NCI-H2107 treated with DMSO at 0.1 percent for 48 hours (cell line): Measurements from ENCODE around the gene LHX4.

ENCODE experiments used
- DNase-seq: peaks from one replicate; lab custom pipeline; 2025; ENCODE audit not compliant: unreplicated experiment; lab: John Stamatoyannopoulos, UW

The LHX4 gene

DNA sequence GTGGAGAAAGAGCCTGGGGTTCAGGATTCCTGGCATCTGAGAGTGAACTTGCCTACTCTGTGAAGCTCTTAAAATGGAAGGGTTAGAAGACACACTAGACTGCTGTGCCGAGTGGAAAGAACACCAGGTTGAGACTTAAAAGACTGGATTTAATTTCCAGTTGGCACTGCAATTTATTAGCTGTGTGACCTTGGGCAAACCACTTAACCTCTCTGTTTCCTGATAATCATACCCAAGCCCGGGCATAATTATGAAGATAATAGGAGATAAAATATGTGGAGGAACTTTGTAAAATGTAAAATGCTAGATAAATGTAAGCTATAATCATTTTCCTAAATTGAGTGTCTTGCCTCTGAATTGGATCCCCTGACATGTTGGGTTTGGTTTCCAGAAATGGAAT lies 4.7 kb upstream of the LHX4 start:
- no peak for DNase-seq

DNA sequence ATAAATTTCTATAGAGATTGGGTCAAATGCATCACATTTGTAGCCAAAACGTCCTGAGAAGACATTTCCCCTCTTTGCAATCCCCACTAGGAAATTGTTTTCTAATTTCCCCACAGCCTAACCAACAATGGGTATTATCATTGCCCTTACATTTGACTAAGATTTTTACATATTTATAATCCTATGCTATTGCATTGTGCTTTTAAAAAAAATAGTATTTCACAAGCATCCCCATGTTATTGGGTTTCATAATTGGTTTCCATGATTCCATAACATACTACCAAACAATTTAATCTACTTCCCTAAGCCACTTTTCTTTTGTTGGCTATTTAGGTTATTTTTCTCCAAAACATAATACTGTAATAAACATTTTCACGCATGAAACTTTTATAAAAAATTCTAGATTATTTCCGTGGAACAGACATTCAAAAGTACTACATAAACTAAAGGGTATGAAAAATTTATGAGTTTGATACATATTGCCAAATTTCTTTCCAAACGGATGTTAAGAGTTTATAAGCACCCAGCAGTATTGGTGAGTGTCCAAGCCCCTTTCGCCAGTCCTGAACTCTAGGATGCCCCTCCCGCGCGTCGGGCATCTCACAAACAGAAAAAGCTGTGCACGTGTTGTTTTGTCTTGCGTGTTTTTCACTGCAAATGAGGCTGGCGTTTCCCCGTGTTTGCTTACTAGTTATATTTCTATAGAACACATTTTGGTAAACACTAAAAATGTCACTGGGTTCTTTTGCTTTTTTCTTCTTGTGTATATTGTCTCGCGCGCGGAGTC lies 2.0 kb upstream of the LHX4 start:
- DNase-seq = no peak

DNA sequence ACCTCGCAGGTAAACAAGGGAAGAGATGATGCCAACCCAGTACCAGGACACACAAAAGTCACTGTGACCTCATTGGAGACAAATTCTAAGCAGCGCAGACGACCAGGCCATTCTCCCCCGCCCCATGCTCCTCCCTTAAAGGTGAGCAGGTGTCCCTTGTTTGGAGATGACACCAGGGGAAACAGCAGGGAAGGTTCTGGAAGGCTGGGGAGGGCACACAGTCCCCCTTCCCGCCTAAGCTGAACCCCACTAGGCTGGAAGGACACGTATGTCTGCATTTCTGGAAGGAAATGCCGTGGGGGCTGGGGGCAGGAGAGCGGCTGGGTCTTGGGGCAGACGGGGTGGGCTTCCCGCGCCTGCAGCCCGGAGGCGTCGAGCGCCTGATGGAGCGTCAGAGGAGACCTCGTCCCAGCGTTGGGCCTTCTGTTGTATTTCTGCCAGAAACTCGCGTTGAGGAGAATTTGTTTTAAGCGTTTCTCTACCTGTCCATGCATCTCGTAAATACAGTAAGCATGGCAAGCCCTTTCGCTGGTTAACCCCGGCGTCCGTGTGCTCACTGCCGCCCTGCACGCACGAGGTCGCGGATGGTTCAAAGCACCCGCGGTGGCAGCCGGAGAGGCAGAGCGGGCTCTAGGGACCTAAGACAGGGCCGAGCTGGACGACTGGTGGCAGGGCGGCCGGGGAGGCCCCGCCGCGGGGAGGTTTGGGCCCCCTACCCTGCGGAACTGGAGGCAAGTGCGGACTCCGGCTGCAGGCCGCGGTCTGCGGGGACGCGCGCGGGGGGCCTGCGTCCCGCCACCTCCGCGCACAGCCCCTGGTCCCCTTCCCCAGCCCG lies 1.2 kb upstream of the LHX4 start:
- no peak for DNase-seq

DNA sequence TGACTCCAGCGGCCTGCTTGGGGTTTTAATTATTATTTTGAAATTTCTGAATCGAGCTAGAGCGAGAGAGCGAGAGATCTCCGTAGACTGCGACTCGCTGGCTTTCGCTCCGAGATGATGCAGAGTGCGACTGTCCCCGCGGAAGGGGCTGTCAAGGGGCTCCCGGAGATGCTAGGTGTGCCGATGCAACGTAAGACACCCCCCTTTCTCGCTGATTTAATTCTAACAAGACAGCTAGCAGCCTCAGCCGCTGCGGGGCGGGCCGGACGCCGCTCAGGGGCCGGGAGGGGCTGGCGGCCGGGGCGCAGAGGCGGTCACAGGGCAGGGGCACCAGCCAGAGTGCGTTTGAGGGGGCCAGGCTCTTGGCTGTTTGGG lies 339 bp downstream of the LHX4 start:
- DNase-seq = no peak

DNA sequence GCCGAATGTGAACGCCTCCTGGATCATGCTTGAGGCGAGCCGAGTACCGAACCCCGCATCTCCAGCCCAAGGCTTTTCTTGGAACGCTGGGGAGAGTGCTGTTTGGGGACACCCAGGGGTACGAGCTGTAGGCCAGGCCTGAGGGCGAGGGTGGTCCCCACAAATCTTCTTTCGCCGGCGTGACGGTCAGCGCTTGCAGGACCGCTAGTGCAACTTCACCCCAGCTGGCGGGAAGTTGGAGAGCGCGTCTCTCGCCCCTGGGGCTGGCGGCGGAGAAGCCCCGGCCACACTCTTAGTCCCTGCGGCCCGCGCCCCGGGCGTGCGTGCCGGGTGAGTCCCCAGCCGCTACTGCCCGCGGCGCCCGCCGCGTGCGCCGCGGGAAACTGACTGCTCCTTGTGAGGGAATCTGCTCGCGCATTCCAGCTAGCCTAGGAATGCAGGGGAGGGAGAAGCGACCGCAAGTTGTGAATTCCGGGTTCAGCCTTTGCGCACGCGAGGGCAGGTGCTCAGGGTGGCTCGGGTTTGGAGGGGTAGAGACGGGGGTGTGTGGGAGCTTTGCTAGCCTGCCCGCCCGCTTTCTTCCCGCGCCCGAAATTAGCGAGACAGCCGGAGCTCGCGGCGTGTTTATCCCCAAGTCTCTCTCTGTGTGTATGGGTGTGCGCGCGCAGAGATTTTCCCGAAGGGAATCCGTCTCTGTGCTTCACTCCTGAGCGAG lies 884 bp downstream of the LHX4 start:
- no peak for DNase-seq

DNA sequence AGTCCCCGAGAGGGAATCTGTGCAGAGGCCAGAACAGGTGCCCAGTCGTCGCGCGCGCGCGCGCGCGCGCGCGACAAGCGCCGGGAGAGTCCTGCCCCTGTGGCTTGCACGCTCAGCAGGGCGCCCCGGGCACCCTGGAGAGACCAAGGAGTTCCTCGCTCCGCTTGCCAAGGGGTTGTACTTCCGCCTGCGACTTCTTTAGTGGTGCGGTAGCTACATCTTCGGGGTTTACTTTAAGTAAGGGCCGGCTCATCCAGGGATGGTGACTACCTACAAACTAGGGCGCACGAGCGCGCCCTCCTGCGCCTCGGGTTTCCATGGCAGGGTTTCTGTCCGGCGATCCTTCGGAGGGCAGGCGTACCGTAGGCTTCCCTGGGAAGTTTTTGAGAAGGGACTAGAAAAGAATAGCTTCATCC lies 1.4 kb downstream of the LHX4 start:
- DNase-seq = no peak

DNA sequence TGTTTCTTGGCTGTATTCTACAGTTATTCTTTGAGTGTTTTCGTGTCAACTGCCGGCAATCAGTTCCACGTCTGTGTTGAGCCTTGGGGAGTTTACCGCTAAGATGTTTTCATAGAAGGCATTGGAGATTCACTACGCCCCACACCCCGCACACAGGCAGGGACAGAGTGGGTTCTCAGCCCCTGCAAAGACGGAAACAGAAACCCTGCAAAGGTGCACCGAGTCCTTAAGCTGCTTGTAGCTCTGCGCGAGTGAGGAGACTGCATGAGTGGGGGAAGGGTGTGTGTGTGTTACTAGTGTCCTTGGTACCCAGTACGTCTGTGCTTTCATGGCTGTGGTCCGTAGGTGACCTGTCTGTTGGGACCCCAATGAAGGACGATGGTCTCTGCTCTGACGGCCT lies 1.9 kb downstream of the LHX4 start:
- DNase-seq = no peak

DNA sequence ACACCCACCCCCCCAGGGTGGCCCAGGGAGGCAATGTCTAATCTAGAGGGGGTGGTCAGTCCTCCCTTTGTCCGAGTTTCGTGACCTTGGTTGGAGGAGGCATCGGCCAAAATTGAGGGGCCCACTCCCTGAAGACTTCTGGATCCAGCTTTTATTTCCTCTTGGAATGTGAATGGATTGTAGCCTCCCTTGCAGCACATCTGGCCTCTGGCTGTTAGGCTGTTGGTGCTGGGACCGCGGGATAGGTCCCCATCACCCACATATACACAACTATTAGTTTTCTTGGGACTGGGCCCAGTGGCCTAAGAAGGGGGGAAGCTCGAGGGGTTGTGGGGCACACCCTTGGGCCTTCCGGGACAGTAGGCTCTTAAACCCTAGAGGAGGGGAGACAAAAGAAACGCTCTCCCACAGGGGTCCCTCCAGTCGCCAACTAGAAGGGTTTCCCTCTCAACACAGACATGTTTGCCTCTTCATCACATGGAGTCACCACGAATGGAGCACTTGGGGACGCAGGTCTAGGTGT lies 2.5 kb downstream of the LHX4 start:
- no peak for DNase-seq

DNA sequence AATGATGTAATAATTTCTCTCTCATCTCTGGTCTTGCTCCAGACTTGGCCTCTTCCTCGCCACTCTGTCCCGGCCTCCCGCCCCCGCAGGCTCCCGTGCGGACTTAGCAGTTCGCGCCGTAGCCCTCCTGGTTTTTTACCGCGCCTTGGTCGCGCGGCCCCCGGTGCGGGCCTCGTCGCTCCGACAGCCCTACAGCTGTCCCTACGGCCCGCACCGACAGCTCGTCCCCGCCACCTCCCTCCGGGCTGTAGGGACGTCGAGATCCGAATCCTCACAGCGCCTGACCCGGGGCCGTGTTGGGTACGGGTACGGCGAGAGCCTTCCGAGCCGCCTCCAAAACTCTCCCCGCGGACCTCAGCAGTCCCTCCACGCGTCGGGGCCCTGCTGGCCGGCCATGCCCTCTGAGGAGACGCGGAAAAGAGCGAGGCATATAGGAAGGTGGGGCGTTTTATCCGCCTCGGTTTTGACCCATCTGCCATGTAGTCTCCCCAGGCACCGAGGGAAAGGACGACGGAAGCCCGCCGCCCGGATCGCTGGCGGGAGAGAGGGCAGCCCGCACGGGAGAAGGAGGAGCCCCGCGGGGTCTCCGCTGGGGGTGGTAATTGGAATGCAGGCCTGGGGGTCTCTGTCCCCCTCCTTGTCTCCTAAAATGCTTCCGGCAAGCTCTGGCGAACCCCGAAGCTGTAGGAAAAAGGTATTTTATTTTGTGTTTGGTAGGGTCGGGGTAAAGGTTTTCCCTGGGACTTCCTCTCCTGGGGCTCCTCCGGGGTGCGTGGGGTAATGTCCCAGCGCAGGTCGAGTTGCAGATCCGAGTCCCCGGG lies 3.3 kb downstream of the LHX4 start:
- no peak for DNase-seq

DNA sequence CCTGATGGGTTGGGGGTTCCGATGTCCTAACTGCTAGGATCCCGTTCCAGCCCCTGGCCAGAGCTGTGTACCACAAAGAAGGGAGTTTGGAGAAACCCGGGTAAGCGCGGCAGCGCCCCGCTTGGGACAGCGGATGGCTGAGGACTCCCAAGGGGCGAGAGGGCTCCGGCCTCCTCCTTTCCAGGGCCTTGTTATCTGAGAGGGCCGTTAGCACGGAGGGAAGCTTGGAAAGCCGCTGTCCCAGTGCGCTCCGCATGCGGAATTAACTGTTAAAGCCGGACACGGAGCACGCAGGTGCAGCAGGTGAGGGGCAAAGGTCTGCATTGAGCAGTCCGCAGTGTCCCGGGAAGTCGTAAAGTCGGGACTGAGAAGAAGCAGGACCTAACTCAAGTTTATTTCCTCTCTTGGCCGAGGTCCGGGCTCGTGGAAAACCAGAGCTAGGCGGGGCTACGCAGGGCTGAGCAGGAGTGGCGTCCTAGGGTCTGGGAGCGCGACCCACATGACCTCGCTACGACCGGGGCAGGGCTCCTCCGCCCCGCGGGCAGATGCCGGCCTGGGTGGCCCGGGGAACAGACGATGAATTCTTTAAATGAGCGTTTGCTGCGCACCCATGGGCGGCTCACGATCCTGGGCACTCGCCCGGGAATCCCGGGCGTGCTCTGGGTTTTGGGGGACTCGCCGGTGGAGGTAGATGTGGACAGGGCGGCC lies 4.5 kb downstream of the LHX4 start:
- DNase-seq = no peak

DNA sequence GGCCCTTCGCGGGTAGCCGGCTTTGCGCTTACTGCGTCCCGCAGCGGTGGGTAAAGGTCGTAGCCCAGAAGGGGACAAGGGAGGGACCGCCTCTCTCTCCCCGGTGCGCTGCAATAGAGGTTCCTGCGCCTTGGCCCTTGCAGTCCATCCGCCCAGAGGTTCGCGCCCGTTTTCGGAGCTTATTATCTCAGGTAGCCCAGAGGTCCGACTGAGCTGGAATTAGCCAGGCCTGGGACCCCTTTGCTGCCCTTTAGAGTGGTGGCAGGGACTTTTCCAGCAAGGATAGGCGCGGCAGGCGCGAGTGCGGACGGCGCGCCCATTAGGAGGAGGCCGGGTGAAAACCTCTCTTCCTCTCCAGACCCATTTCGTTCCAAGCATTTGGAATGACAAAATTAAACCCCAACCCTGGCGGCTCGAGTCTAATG lies 5.0 kb downstream of the LHX4 start:
- DNase-seq = no peak

DNA sequence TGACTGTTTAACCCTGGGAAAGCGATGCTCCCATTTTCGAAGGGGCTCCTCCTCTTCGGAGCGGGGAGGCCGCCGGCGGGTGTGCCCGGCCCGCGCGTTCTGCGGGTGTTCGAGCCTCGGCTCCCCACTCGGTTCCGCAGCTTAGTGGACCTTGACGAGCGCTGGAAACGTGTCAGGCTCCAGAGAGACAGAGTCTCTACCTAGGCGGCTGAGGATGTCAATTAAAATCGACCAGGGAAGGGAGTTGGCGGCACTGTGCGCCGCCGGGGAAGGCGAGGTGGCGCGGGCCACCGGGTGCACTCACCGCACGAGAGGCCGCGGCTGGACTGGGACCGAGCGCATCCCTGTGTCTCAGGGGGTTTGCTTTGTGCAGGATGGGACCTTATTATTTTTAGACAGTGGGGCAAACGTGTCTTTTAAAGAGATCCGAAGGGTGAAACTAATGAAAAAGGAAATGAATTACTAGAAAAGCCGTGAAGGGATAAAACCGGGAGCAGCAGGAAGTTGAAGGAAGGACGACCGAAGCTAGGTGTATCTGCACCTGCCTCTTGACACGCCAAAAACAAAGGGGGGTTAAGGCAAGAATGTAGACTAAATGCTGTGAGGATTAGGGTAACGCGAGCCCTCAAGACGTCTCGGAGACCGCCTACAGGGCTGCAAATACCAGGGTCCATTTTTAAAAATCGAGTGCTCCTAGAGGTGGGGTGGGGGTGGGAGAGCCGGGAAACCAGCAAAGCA lies 5.6 kb downstream of the LHX4 start:
- DNase-seq = no peak

DNA sequence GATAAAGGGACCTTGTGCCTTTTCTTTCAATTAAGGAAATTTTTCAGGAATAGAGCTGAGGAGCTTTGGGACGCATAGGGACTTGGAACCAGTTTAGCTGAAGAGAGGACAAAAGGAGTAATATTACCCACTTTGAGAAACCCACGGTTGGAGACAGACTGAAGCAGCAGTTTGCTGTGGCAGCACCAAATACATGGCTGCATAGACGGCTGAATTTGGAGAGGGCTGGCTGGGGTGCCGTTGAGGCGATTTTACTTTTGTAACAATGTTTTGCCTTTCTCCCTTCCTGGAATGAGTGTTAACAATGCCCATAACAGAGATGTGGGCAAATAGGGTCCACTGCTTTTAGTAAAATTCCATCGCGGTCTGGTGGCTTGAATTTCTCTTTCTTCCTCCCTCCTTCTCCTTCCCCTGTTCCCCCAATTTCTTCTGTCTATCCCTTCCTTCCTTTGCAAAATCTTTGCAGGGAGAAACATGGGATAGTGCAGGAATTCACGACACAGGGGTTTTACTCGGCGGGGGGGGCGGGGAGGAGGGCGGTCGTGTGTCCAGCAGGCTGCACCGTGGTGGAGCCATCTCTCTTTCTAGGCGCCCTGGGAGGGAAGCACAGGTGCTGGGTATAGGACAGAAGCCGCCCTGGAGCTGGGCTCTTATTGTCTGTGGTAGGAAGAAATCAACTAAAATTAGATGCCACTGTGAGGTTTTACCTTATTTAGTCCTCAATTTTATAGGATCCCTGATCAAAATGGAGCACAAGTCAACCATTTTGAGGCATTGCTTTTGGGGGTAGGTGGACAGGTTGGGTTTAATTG lies 6.8 kb downstream of the LHX4 start:
- no peak for DNase-seq

DNA sequence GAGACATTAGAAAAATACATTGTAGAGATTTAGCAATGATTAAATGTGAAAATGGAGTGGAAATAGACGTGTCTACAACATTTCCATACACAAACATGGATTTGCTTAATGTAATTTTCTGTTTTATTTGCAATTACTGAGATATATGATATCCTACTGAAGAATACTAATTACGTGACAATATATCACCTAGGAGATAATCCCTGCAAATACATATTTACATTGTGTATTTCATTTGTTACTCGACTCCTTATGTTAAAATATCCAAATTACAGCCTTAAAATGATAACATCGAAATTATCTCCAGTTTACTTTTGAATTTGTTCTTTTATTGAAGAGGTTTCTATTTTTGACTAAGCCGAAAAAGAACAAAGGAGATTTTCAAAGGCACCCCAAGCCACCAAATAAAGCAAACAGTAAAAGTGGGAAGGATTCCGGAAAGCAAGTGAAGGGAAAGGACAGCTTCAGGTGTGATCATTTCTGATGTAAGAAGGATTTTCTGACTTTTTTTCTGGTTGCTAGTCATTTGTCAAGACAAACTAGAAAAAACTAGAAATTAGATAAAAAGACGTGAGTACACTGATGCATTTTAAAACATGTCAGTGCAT lies 7.9 kb downstream of the LHX4 start:
- DNase-seq = no peak

DNA sequence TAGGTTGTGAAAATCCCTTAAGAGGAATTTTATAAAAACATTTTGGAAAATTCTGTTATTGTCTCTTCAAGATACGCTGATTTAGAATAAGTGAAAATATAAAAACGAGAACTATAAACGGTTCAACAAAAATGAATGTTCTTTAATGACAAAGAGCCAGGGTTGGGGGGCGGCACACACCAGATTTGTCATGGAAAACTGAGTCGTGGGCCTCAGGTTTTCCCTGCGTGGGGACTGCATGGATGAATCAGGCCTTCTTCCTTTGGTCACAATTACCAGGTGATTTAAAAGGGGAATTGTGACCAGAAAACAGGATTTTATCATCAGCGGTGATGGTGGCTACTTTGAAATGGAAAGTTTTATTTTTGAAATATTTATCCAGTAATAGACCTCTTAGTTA lies 8.6 kb downstream of the LHX4 start:
- DNase-seq = no peak

DNA sequence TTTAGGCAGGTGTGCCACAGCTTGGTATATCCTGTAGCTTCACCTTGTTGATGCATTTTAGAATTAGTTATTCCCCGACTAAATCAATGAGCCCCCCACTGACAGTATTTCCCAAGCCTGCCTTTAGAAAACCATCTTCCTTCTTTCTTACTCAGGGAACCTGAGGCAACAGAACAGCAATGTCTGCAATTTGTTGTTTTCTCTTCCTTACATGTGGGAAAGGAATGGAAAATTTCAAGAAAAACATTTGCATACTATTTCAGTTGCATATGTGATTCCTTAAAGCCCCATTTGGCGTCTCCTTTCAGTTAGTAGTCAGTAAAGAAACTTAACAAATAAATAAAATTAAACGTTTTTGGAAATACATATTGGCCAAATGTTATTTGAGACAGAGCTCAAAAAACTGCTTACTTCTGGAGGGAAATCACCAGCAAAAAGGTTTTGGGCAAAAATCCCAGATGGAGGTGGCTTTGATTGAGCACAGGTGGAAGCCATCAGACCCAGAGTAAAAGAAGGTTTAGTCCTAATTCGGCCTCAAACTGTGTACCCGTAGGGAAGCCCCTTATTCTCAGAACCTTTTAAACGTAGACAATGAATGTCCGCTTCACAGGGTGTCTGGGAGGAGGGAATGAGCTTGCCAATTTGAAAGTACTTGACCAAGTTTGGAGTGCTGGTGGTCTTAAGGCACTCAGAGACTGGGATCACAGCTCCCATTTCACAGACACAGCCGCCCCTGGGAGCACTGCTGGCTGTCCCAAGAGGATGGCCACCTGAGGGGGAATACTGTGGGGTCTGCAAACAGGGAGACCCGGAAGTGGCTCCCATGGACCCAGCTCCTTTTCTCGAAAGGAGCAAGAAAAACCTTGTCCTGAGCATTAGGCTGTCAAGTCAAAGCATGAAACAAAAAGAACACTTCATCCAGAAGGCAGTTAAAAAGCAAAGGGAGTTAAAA lies 9.4 kb downstream of the LHX4 start:
- DNase-seq = no peak
